ENCODE results near the gene ADARB1. TPM values are rescaled to one million over a fixed set of nuclear protein-coding genes. Genes with fewer than 3 reads are reported as not detected.

The ADARB1 gene
- total and polyA plus RNA-seq, 2 of the 8 experiments (the other 6 are each of a cell fraction or from before 2014, with no cell fraction given): 4.7 to 14.9 TPM

DNA sequence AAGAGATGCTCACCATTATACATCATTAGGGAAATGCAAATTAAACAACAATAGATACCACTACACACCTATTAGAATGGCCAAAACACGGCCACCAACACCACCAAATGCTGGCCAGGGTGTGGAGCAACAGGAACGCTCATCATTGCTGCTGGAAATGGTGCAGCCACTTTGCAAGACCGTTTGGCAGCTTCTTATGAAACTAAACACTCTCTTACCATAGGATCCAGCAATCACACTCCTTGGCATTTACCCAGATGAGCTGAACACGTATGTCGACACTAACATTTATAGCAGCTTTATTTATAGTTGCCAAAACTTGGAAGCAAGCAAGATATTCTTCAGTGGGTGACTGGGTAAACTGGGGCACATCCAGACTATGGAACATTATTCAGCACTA, 28.9 kb upstream of the ADARB1 start:
- Histone ChIP-seq H2AK5ac (ENCODE audit: low read depth, low read length) (no peak overlapping the region), H3K4me3 (ENCODE audit: extremely low read depth in 1 of 4, insufficient read depth in 2 of 4, low read depth in 3 of 4, low read length in 4 of 4) (no peak overlapping the region), H3K14ac (ENCODE audit: insufficient read length) (no peak overlapping the region), H2BK20ac (ENCODE audit: low read length) (no peak overlapping the region), H3K4me1 (replicated peaks in 1 of 4; ENCODE audit: control insufficient read depth in 3 of 4, insufficient read depth in 4 of 4, low read length in 3 of 4) (peaks cover 0 to 5% (median 3%) of the 10 kb centered on the region in 4 experiments; a peak in 3 of 7 replicates), H3K56ac (replicated peaks; ENCODE audit: insufficient read length, low read depth, low read length) (no peak overlapping the region), H4K20me1 (replicated peaks in 1 of 2; ENCODE audit: control insufficient read depth in 1 of 2, insufficient read depth in 2 of 2, low read length in 2 of 2) (peaks cover 0 to 9% of the 10 kb centered on the region in 2 experiments), H2AFZ (ENCODE audit: low read length) (no peak overlapping the region), H3K18ac (ENCODE audit: extremely low read depth, low read length) (no peak overlapping the region), H3K9me3 (ENCODE audit: insufficient read depth in 2 of 2, low read depth in 1 of 2, low read length in 1 of 2) (peaks cover 0 to 11% of the 10 kb centered on the region in 2 experiments; a peak in 2 of 4 replicates), H2BK120ac (replicated peaks; ENCODE audit: low read depth, low read length) (no peak overlapping the region), H2BK12ac (ENCODE audit: low read depth, low read length) (no peak overlapping the region), H3K4me2 (ENCODE audit: insufficient read depth in 1 of 2, low read depth in 2 of 2, low read length in 2 of 2) (no peak overlapping the region), H2BK5ac (ENCODE audit: low read depth, low read length) (no peak overlapping the region), H3K9ac (replicated peaks in 1 of 4; ENCODE audit: extremely low read depth in 1 of 4, low read depth in 3 of 4, low read length in 3 of 4) (no peak overlapping the region), H3K23ac (ENCODE audit: insufficient read length) (no peak overlapping the region), H4K5ac (ENCODE audit: insufficient read length, low read depth, low read length) (no peak overlapping the region), H3K27ac (ENCODE audit: low read depth, low read length) (no peak overlapping the region), H3K23me2 (ENCODE audit: low read depth, low read length) (peaks cover 9% of the 10 kb centered on the region; the same call in 1 of the 2 replicates), H3K27me3 (replicated peaks in 1 of 4; ENCODE audit: control insufficient read depth in 3 of 4, extremely low read depth in 1 of 4, insufficient read depth in 3 of 4, low read length in 3 of 4) (peaks cover 0 to 1% (median 0%) of the 10 kb centered on the region in 4 experiments; a peak in 1 of 7 replicates), H3K4ac (replicated peaks; ENCODE audit: insufficient read length, low read depth, low read length) (no peak overlapping the region), H4K91ac (replicated peaks; ENCODE audit: insufficient read length, low read length) (no peak overlapping the region), H3K36me3 (ENCODE audit: control insufficient read depth in 2 of 4, insufficient read depth in 4 of 4, low read length in 3 of 4) (no peaks in the 10 kb centered on the region; a peak in 1 of 8 replicates), H2BK15ac (ENCODE audit: low read length) (no peak overlapping the region), H3K79me1 (ENCODE audit: low read depth, low read length) (no peaks in the 10 kb centered on the region), H4K8ac (ENCODE audit: extremely low read depth, insufficient read depth, low read length) (no peak overlapping the region), H3K79me2 (ENCODE audit: control insufficient read depth in 1 of 2, insufficient read depth in 2 of 2, low read length in 2 of 2) (no peaks in the 10 kb centered on the region)
- DNase-seq (ENCODE audit: low read depth in 1 of 2, low spot score in 2 of 2) (no peak), FAIRE-seq (no peak)
- ChIA-PET CTCF (ENCODE audit: partially characterized antibody) (interaction anchor here (1.0 to 1.1 kb wide), 2 partner anchors 91 to 96 kb away, joined by 4 to 5 read pairs; no protein-coding TSS in a partner anchor), POLR2A (ENCODE audit: partially characterized antibody) (no interaction called here)
- WGBS, 2 experiments (ENCODE audit: extremely low coverage in 1 of 2, insufficient coverage in 1 of 2, insufficient read length in 1 of 2, insufficient replicate concordance in 2 of 2, low coverage in 1 of 2, low lambda C conversion rate in 2 of 2, missing lambda C conversion rate in 1 of 2): 84% methylated on average over 5 of the region's 5 CpGs; no CpG with 5 or more reads in 1 of the 2 experiments
- no peak for TF ChIP-seq KDM4A (IDR thresholded peaks at IDR 0.05; ENCODE audit: low read depth, low read length, severe bottlenecking)

Measured in H1 (cell line).